Lung (tissue), 12 donors: Measurements from ENCODE around the gene CMSS1. TPM values are rescaled to one million over a fixed set of nuclear protein-coding genes. Genes with fewer than 3 reads are reported as not detected.

Experiments
- ATAC-seq: fragments of 200-7000 bp; cut with Tn5 transposase; one replicate; pipeline ENCODE4 v1.9.1; 2020; ENCODE audit warnings: moderate number of reproducible peaks; ENCODE audit not compliant: insufficient read depth, low FRiP score
- DNase-seq, 3 donors: peaks; one replicate each; pipeline ENCODE4 v3.0.0-alpha.2; 2013 to 2017
- H3K27ac ChIP-seq, 2 donors: one replicate each; pipeline ENCODE4 v1.5.1; 2013; ENCODE audit warnings: mild to moderate bottlenecking in 2 of 2, moderate library complexity in 2 of 2, control low read depth in 1 of 2, inconsistent platforms in 1 of 2, low read depth in 1 of 2, low read length in 1 of 2
- H3K27me3 ChIP-seq, 3 donors: one replicate each; pipeline ENCODE4 v1.5.1; 2013; ENCODE audit warnings: low read length in 2 of 3; ENCODE audit not compliant: control insufficient read depth in 3 of 3, insufficient read depth in 3 of 3
- H3K36me3 ChIP-seq, 4 donors: one replicate each; pipeline ENCODE4 v1.5.1; 2013; ENCODE audit warnings: low read length in 4 of 4, mild to moderate bottlenecking in 1 of 4, moderate library complexity in 1 of 4; ENCODE audit not compliant: control insufficient read depth in 4 of 4, insufficient read depth in 4 of 4
- H3K4me1 ChIP-seq, 5 donors: one replicate each; pipeline ENCODE4 v1.5.1; 2013; ENCODE audit warnings: low read length in 5 of 5, mild to moderate bottlenecking in 2 of 5, moderate library complexity in 1 of 5; ENCODE audit not compliant: control insufficient read depth in 5 of 5, insufficient read depth in 5 of 5
- H3K4me3 ChIP-seq: one replicate; pipeline ENCODE4 v1.5.1; 2013; ENCODE audit warnings: mild to moderate bottlenecking, control low read depth, moderate library complexity
- H3K9ac ChIP-seq, 2 donors: one replicate each; pipeline ENCODE4 v1.5.1; 2013; ENCODE audit warnings: low read length in 2 of 2, control low read depth in 1 of 2; ENCODE audit not compliant: insufficient read depth in 1 of 2
- H3K9me3 ChIP-seq, 4 donors: one replicate each; pipeline ENCODE4 v1.5.1; 2013; ENCODE audit warnings: low read length in 3 of 4, mild to moderate bottlenecking in 1 of 4, moderate library complexity in 1 of 4; ENCODE audit not compliant: control insufficient read depth in 4 of 4, insufficient read depth in 3 of 4
- WGBS, 2 donors: extraction: QIAGEN DNeasy Blood & Tissue Kit; methylation state at CpG; one replicate each; pipeline ENCODE4 v1.1.7; 2013; 5-methylcytosine and 5-hydroxymethylcytosine counted together
- polyA plus RNA-seq, 2 donors: library from polyadenylated mRNA; stranded (reverse); fragments of 200-250 nt; gene quantifications; one replicate each; pipeline ENCODE4 v1.2.1, GENCODE V29; 2013
- total RNA-seq, 2 donors: library from RNA; depleted of rRNA in 1 of 2; stranded (reverse); fragments of >200 nt in 1 of 2; gene quantifications; one replicate each; pipeline ENCODE4 v1.2.1, GENCODE V29; 2014 to 2021
- TF ChIP-seq, protein P1 (sequence below): IDR thresholded peaks from 2 replicates; pipeline ENCODE4 v1.5.1; 2012; ENCODE audit warnings: mild to moderate bottlenecking; ENCODE audit errors: control extremely low read depth, extremely low read depth
- donor health status: control.
- donor health status: control.
- donor health status: Bipolar disorder and iron deficiency.
- donor health status: healthy.
- donor health status: DM: yes; HTN: yes; CAD: no.

The CMSS1 gene
- total and polyA plus RNA-seq, 4 donors: 12.3 to 28.9 (median 22.6) TPM

DNA sequence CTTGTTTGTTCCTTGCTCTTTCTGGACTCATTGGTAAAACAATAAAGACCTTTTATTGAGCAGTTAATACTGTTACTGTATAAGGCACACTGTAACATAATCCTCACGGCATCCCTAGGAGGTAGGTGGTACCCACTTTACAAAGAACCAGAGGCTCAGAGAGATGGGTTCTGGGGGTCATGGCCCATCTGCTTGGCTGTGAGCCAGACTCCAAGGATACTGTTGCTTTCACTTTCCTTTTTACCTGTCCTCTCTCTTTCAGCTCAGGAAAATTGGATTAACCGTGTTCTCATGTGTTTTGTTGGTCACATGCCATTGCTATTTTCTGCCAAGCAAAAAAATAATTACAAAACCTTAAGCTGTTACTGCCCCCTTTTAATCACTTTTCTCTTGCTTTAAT, 331.5 kb downstream of the CMSS1 start:
- DNase-seq: no peak
- 87 to 92% methylated on average over 2 of the region's 2 CpGs for WGBS, 2 donors
- no peak overlapping the region for H3K4me3 ChIP-seq
- H3K9me3 ChIP-seq: no peaks in the 10 kb centered on the region
- H3K27me3 ChIP-seq: no peaks in the 10 kb centered on the region
- TF ChIP-seq, protein P1, sequence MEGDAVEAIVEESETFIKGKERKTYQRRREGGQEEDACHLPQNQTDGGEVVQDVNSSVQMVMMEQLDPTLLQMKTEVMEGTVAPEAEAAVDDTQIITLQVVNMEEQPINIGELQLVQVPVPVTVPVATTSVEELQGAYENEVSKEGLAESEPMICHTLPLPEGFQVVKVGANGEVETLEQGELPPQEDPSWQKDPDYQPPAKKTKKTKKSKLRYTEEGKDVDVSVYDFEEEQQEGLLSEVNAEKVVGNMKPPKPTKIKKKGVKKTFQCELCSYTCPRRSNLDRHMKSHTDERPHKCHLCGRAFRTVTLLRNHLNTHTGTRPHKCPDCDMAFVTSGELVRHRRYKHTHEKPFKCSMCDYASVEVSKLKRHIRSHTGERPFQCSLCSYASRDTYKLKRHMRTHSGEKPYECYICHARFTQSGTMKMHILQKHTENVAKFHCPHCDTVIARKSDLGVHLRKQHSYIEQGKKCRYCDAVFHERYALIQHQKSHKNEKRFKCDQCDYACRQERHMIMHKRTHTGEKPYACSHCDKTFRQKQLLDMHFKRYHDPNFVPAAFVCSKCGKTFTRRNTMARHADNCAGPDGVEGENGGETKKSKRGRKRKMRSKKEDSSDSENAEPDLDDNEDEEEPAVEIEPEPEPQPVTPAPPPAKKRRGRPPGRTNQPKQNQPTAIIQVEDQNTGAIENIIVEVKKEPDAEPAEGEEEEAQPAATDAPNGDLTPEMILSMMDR: no peak
- no peak for ATAC-seq
- H3K4me1 ChIP-seq: peaks cover 0 to 5% (median 0%) of the 10 kb centered on the region in 5 donors
- no peak overlapping the region for H3K9ac ChIP-seq
- peaks cover 0 to 11% (median 2%) of the 10 kb centered on the region in 4 donors for H3K36me3 ChIP-seq
- no peak overlapping the region for H3K27ac ChIP-seq

DNA sequence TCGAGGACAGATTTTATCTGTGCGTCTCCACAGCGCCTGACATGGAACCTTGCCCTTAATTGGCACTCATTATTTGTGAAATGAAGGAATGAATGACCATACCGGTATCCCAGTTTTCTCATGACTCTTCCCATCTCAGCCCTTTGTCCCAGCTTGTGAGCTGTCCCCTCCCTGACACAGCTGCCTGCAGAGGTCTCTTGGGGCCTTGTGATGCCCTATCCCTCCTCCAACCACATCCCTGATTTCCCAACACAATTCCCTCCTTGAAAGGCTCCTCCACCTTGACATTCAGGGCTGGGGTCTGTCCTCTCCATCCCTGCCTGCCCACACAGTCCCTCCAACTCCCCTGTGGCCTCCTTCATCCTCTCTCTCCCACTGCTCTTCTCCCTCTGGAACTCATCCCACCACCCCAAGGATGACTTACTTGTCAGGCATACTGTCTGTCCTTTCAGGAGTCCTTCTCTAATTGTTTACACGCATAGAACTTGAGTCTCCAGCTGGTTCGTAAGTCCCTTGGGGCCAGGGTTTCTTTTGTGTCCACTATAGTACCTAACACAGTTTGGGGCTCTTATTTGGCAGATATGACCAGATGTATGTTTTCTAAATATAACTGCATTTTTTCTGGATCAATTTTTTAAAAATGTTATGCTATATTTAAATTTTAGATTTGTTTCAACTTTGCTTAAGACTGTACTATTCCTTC, 332.2 kb downstream of the CMSS1 start:
- Histone ChIP-seq H3K9me3 (no peaks in the 10 kb centered on the region), H3K4me1 (peaks cover 0 to 5% (median 0%) of the 10 kb centered on the region in 5 donors), H3K27me3 (no peaks in the 10 kb centered on the region), H3K9ac (no peak overlapping the region), H3K4me3 (no peak overlapping the region), H3K27ac (peak overlapping the region; percentile 20 to 26), H3K36me3 (peaks cover 0 to 11% (median 2%) of the 10 kb centered on the region in 4 donors)
- TF ChIP-seq, protein P1: no peak
- no peak for ATAC-seq
- 95 to 96% methylated on average over 6 of the region's 6 CpGs for WGBS, 2 donors
- no peak for DNase-seq

DNA sequence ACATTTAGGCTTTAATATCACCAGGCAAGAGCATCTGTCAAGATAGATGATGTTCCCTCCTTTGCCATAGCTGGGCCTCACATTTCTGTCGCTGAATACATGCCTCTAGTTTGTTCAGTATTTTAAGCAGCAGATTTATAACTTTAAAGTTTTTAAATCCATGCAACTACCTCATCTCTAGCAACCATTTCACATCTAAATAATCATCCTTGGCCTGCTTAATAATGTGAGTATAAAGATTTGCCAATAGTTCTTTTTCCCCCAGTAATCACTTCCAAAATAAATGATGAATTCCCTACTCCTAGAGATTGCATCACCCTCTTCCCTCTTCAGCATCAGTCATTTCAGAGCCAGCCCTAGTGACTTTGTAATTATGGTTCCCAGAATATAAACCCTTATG, 332.8 kb downstream of the CMSS1 start:
- peaks cover 0 to 5% (median 0%) of the 10 kb centered on the region in 5 donors for H3K4me1 ChIP-seq
- peak in 1 of 3 donors; percentile 17 for DNase-seq
- peak; percentile 41 for ATAC-seq
- no peaks in the 10 kb centered on the region for H3K27me3 ChIP-seq
- no peak overlapping the region for H3K9ac ChIP-seq
- peaks cover 0 to 2% (median 0%) of the 10 kb centered on the region in 4 donors for H3K9me3 ChIP-seq
- H3K27ac ChIP-seq: peak overlapping the region in 1 of 2 donors; percentile 48
- peaks cover 0 to 11% (median 2%) of the 10 kb centered on the region in 4 donors for H3K36me3 ChIP-seq
- no peak overlapping the region for H3K4me3 ChIP-seq
- TF ChIP-seq, protein P1: no peak
- 81 to 88% methylated on average over 1 of the region's 1 CpG for WGBS, 2 donors
